Natural killer cell (primary cell): ENCODE measurements around the gene BCL2A1. TPM values are rescaled to one million over a fixed set of nuclear protein-coding genes. Genes with fewer than 3 reads are reported as not detected.
"Not testable (repeated sequence)": the region's sequence is repeated elsewhere in the genome, so short reads cannot be mapped to it uniquely, and the experiment has no call there.

Source experiments
- ATAC-seq, 3 donors: fragments of 150-1000 bp in 2 of 3; fragments of 200-7000 bp in 1 of 3; cut with Tn5 transposase; 1 replicate in 1 of 3; 2 replicates in 2 of 3; pipeline ENCODE4 v1.10.0; 2021; ENCODE audit warnings: mild to moderate bottlenecking in 2 of 3, moderate library complexity in 2 of 3
- DNase-seq, 2 donors: peaks; one replicate each; pipeline versions ENCODE4 v3.0.0 to v3.0.0-alpha.2; 2013 to 2021; ENCODE audit warnings: mixed read lengths in 1 of 2
- H3K27ac ChIP-seq: one replicate; pipeline ENCODE4 v1.5.1; 2013; ENCODE audit warnings: mild to moderate bottlenecking, low read length
- H3K27me3 ChIP-seq: one replicate; pipeline ENCODE4 v1.6.1; 2013; ENCODE audit warnings: low read length; ENCODE audit not compliant: control insufficient read depth, insufficient read depth
- H3K36me3 ChIP-seq: one replicate; pipeline ENCODE4 v1.6.1; 2013; ENCODE audit warnings: low read length; ENCODE audit not compliant: control insufficient read depth, insufficient read depth
- H3K4me1 ChIP-seq: one replicate; pipeline ENCODE4 v1.6.1; 2013; ENCODE audit warnings: low read length; ENCODE audit not compliant: control insufficient read depth, insufficient read depth
- H3K4me3 ChIP-seq: one replicate; pipeline ENCODE4 v1.5.1; 2013; ENCODE audit warnings: low read length
- H3K9me3 ChIP-seq: one replicate; pipeline ENCODE4 v1.6.1; 2013; ENCODE audit warnings: low read length; ENCODE audit not compliant: control insufficient read depth, insufficient read depth
- H3K27ac Mint-ChIP-seq, 2 donors: one replicate each; pipeline ENCODE4 v1.8.0; 2022; ENCODE audit warnings: mild to moderate bottlenecking in 2 of 2, mixed read lengths in 2 of 2, moderate library complexity in 1 of 2
- H3K27me3 Mint-ChIP-seq, 2 donors: one replicate each; pipeline ENCODE4 v1.8.0; 2022; ENCODE audit warnings: low read depth in 2 of 2, mixed read lengths in 2 of 2
- H3K36me3 Mint-ChIP-seq: one replicate; pipeline ENCODE4 v1.8.0; 2022; ENCODE audit warnings: mixed read lengths
- H3K4me1 Mint-ChIP-seq, 2 donors: one replicate each; pipeline ENCODE4 v1.8.0; 2022; ENCODE audit warnings: mixed read lengths in 2 of 2
- H3K4me3 Mint-ChIP-seq: one replicate; pipeline ENCODE4 v1.8.0; 2022; ENCODE audit warnings: mild to moderate bottlenecking, moderate library complexity, mixed read lengths
- H3K9me3 Mint-ChIP-seq, 2 donors: one replicate each; pipeline ENCODE4 v1.8.0; 2022; ENCODE audit warnings: mixed read lengths in 2 of 2
- WGBS: methylation state at CpG from one replicate; pipeline ENCODE4 v1.1.7; 2013; ENCODE audit warnings: missing lambda C conversion rate; ENCODE audit not compliant: insufficient coverage; 5-methylcytosine and 5-hydroxymethylcytosine counted together
- intact Hi-C: fragments of 100-400 bp; cut with micrococcal nuclease; formaldehyde crosslinking; loops from one replicate; pipeline ENCODE4 v1.14.2; 2022
- total RNA-seq, 4 donors: library from RNA; stranded (reverse); fragments of 120-200 nt in 1 of 4; gene quantifications; one replicate each; pipeline versions ENCODE4 v1.2.3 to v1.2.4, GENCODE V29; 2013 to 2022
- TF ChIP-seq, protein P1 (sequence below): fragments of 200-600 bp; IDR thresholded peaks from one replicate; pipeline ENCODE4 v1.8.0; 2022; ENCODE audit warnings: antibody characterized with exemption

The BCL2A1 gene
- total RNA-seq, 3 donors from 2014 or later (not counting 1 experiment from before 2014, with no cell fraction given), result 16.5 to 61.3 (median 42.2) TPM

DNA sequence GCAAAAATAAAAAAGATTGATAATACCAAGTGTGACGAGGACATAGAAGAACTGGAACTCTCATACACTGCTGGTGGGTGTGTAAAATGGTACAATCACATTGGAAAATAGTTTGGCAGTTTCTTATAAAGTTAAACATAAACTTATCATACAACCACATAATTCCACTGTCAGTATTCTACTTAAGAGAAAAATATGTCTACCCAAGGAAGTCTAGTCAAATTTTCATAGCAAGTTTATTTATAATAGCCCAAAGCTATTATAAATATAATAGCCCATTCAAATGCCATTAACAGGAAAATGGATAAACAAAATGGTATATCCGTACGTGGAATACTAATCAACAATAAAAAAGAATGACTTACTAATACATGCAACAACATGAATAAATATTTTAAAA lies 40.6 kb upstream of the BCL2A1 start:
- no peaks in the 10 kb centered on the region for H3K9me3 ChIP-seq
- Mint-ChIP-seq H3K4me1 (no peaks in the 10 kb centered on the region), H3K36me3 (no peaks in the 10 kb centered on the region), H3K4me3 (no peak overlapping the region), H3K27ac (no peak overlapping the region), H3K27me3 (no peaks in the 10 kb centered on the region), H3K9me3 (no peaks in the 10 kb centered on the region)
- no peak overlapping the region for H3K4me3 ChIP-seq
- H3K36me3 ChIP-seq, result no peaks in the 10 kb centered on the region
- no peaks in the 10 kb centered on the region for H3K27me3 ChIP-seq
- WGBS, result no CpG with 5 or more reads among the region's 3 CpGs
- intact Hi-C loops, result no loop called here
- TF ChIP-seq, protein P1, sequence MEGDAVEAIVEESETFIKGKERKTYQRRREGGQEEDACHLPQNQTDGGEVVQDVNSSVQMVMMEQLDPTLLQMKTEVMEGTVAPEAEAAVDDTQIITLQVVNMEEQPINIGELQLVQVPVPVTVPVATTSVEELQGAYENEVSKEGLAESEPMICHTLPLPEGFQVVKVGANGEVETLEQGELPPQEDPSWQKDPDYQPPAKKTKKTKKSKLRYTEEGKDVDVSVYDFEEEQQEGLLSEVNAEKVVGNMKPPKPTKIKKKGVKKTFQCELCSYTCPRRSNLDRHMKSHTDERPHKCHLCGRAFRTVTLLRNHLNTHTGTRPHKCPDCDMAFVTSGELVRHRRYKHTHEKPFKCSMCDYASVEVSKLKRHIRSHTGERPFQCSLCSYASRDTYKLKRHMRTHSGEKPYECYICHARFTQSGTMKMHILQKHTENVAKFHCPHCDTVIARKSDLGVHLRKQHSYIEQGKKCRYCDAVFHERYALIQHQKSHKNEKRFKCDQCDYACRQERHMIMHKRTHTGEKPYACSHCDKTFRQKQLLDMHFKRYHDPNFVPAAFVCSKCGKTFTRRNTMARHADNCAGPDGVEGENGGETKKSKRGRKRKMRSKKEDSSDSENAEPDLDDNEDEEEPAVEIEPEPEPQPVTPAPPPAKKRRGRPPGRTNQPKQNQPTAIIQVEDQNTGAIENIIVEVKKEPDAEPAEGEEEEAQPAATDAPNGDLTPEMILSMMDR, result no peak
- no peak for DNase-seq
- H3K4me1 ChIP-seq, result no peaks in the 10 kb centered on the region
- no peak for ATAC-seq
- H3K27ac ChIP-seq, result no peak overlapping the region

DNA sequence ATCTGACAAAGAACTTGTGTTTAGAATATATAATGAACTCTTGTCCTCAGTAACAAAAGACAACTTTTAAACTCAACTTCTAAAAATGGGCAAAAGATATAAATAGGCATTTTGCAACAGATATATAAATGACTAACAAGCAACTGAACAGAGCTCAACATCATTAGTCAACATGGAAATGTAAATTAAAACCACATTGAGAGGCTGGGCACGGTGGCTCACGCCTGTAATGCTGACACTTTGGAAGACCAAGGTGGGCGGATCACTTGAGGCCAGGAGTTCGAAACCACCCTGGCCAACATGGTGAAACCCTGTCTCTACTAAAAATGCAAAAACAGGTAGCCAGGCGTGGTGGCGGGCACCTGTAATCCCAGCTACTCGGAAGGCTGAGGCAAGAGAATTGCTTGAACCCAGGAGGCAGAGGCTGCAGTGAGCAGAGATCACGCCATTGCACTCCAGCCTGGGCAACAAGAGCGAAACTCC lies 40.1 kb upstream of the BCL2A1 start:
- not testable (repeated sequence) for H3K27ac ChIP-seq

DNA sequence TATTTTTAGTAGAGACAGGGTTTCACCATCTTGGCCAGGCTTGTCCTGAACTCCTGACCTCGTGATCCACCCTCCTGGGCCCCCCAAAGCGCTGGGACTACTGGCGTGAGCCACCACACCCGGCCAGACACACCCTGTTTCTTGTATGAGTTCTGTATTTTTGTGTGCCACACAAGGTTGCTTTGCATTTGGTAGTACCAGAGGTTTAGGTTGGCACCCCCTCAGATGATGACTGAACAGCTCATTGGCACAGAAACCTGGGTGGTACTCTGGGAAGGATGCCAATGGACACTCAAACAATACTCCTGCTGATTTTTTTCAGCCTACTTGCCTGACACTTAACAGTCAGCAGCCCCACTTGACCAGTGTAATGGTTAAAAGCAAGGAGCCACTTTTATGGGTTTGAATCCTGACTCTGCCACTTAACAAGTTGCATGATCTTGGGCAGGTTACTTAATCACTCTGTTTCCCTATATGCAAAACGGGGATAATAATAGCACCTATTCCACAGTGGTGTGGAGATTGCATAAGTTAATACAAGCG lies 39.2 kb upstream of the BCL2A1 start:
- no peaks in the 10 kb centered on the region for H3K27me3 Mint-ChIP-seq
- no peak overlapping the region for H3K4me3 Mint-ChIP-seq
- 68% methylated on average over 4 of the region's 6 CpGs for WGBS
- intact Hi-C loops, result no loop called here
- ATAC-seq (no peak), DNase-seq (no peak)
- H3K4me1 Mint-ChIP-seq, result no peaks in the 10 kb centered on the region
- Histone ChIP-seq H3K9me3 (no peaks in the 10 kb centered on the region), H3K27me3 (no peaks in the 10 kb centered on the region), H3K4me1 (no peaks in the 10 kb centered on the region), H3K36me3 (no peaks in the 10 kb centered on the region), H3K27ac (no peak overlapping the region), H3K4me3 (no peak overlapping the region)
- no peaks in the 10 kb centered on the region for H3K36me3 Mint-ChIP-seq
- H3K9me3 Mint-ChIP-seq, result no peaks in the 10 kb centered on the region
- H3K27ac Mint-ChIP-seq, result no peak overlapping the region
- TF ChIP-seq, protein P1, result no peak

More for the DNA sequence above, 40.1 kb upstream of the BCL2A1 start:
- H3K27ac Mint-ChIP-seq, H3K27me3 Mint-ChIP-seq, H3K9me3 ChIP-seq, ATAC-seq, H3K9me3 Mint-ChIP-seq, H3K4me3 Mint-ChIP-seq, H3K27me3 ChIP-seq, H3K4me3 ChIP-seq, DNase-seq, H3K4me1 ChIP-seq, H3K36me3 ChIP-seq, intact Hi-C loops, H3K4me1 Mint-ChIP-seq, H3K36me3 Mint-ChIP-seq: not testable (repeated sequence)
- 70% methylated on average over 9 of the region's 9 CpGs for WGBS

DNA sequence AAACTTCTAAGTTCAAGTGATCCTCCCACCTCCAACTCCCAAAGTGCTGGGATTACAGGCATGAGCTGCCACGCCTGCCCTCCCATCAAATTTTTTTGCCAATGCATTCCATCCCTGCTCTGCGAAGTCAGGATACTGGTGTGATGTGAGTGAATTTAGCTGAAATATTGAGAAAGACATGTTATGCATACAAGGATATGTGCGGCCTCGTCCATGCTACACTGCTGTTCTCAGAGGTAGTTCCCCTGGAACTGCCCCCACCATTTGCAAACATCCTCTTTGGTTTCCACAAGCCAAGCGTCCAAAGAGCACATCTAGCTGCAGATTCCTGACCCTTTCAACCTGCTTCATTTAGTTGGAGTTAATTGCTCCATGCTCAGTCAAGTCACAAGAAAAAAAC lies 36.5 kb upstream of the BCL2A1 start:
- H3K9me3 ChIP-seq, result no peaks in the 10 kb centered on the region
- DNase-seq (no peak), ATAC-seq (no peak)
- Mint-ChIP-seq H3K9me3 (no peaks in the 10 kb centered on the region), H3K27me3 (no peaks in the 10 kb centered on the region), H3K4me1 (no peaks in the 10 kb centered on the region), H3K4me3 (no peak overlapping the region), H3K36me3 (no peaks in the 10 kb centered on the region), H3K27ac (no peak overlapping the region)
- H3K27me3 ChIP-seq, result no peaks in the 10 kb centered on the region
- intact Hi-C loops, result no loop called here
- no peak overlapping the region for H3K4me3 ChIP-seq
- no peaks in the 10 kb centered on the region for H3K4me1 ChIP-seq
- TF ChIP-seq, protein P1, result no peak
- H3K27ac ChIP-seq, result no peak overlapping the region
- H3K36me3 ChIP-seq, result no peaks in the 10 kb centered on the region
- WGBS, result 99% methylated on average over 5 of the region's 5 CpGs
